GM21576 (cell line): ENCODE measurements around the gene SPTB.

Experiments
- ATAC-seq: cut with Tn5 transposase; IDR thresholded peaks from one replicate; pipeline ENCODE4 v1.9.1; 2021; ENCODE audit warnings: mild to moderate bottlenecking, moderate library complexity; ENCODE audit not compliant: unreplicated experiment

The SPTB gene

GRCh38 chr14:64717870-64718269 is 161.8 kb downstream of the SPTB start:
- no peak for ATAC-seq

- no peak for ATAC-seq
These were observed 163.9 kb downstream of the SPTB start for GRCh38 chr14:64715628-64716412.

- no peak for ATAC-seq
These were observed 164.5 kb downstream of the SPTB start for GRCh38 chr14:64715146-64715627.

- ATAC-seq = no peak
These were observed 165.2 kb downstream of the SPTB start for GRCh38 chr14:64714432-64715025.

GRCh38 chr14:64713677-64714076 is 166.0 kb downstream of the SPTB start:
- no peak for ATAC-seq

GRCh38 chr14:64711039-64711438 is 168.7 kb downstream of the SPTB start:
- ATAC-seq = no peak

- no peak for ATAC-seq
These were observed 170.6 kb downstream of the SPTB start for GRCh38 chr14:64709126-64709525.

- ATAC-seq = no peak
These were observed 171.3 kb downstream of the SPTB start for GRCh38 chr14:64708148-64709004.

- no peak for ATAC-seq
These were observed 172.0 kb downstream of the SPTB start for GRCh38 chr14:64707661-64708060.

- no peak for ATAC-seq
These were observed 173.0 kb downstream of the SPTB start for GRCh38 chr14:64706593-64707193.

- no peak for ATAC-seq
These were observed 173.6 kb downstream of the SPTB start for GRCh38 chr14:64706119-64706592.

GRCh38 chr14:64705381-64706118 is 174.2 kb downstream of the SPTB start:
- no peak for ATAC-seq

GRCh38 chr14:64704743-64705380 is 174.8 kb downstream of the SPTB start:
- ATAC-seq = no peak

- no peak for ATAC-seq
These were observed 175.5 kb downstream of the SPTB start, which contains the start of gene PLEKHG3 for GRCh38 chr14:64704143-64704742. TSS of gene PLEKHG3 (plus strand) at chr14:64704424. CDS start at chr14:64727632, 23,208 bp downstream.

GRCh38 chr14:64703395-64704142 is 176.1 kb downstream of the SPTB start:
- no peak for ATAC-seq

GRCh38 chr14:64702493-64703394 is 177.0 kb downstream of the SPTB start:
- ATAC-seq = no peak

GRCh38 chr14:64701660-64702059 is 178.0 kb downstream of the SPTB start:
- no peak for ATAC-seq
